A673 (cell line): ENCODE data around the gene SART1. TPM values are rescaled to one million over a fixed set of nuclear protein-coding genes. Genes with fewer than 3 reads are reported as not detected.
"Not testable (repeated sequence)": the region's sequence is repeated elsewhere in the genome, so short reads cannot be mapped to it uniquely, and the experiment has no call there.

ENCODE experiments used
- BruUV-seq: library from RNA; stranded (reverse); fragments of 400-500 nt; replicated peaks from 2 replicates; lab custom pipeline; 2021; lab: Mats Ljungman, UMichigan
- CTCF ChIA-PET: fragments of 300-600 bp; sonication (Branson Sonifier 250); formaldehyde crosslinking; loops from one replicate; lab custom pipeline; 2022; ENCODE audit warnings: antibody characterized with exemption; lab: Charles Lee
- POLR2A ChIA-PET: fragments of 300-600 bp; sonication (Branson Sonifier 250); formaldehyde crosslinking; loops from one replicate; lab custom pipeline; 2022; ENCODE audit warnings: antibody characterized with exemption; ENCODE audit not compliant: low non-redundant PET; lab: Charles Lee
- DNase-seq: peaks from one replicate; pipeline ENCODE4 v3.0.0-alpha.2; 2015; ENCODE audit warnings: low spot score
- H3K27ac ChIP-seq: fragments of 200-600 bp; sonication (generic); 2 replicates; pipeline ENCODE4 v1.5.1; 2016; ENCODE audit warnings: mixed run types, low read depth, mild to moderate bottlenecking, mixed read lengths, antibody characterized with exemption, low read length; ENCODE audit not compliant: poor library complexity, severe bottlenecking
- H3K27me3 ChIP-seq: fragments of 200-600 bp; sonication (generic); replicated peaks from 2 replicates; pipeline ENCODE4 v1.6.1; 2017; ENCODE audit warnings: mixed run types, low read depth, mild to moderate bottlenecking, mixed read lengths, antibody characterized with exemption, low read length; ENCODE audit not compliant: insufficient read depth, poor library complexity
- H3K36me3 ChIP-seq: fragments of 200-600 bp; sonication (generic); 2 replicates; pipeline ENCODE4 v1.6.1; 2016; ENCODE audit warnings: mixed run types, mild to moderate bottlenecking, mixed read lengths, antibody characterized with exemption, low read length; ENCODE audit not compliant: insufficient read depth, poor library complexity, severe bottlenecking
- H3K4me1 ChIP-seq: fragments of 200-600 bp; sonication (generic); 2 replicates; pipeline ENCODE4 v1.6.1; 2017; ENCODE audit warnings: mixed run types, mild to moderate bottlenecking, mixed read lengths, antibody characterized with exemption, low read length; ENCODE audit not compliant: insufficient read depth, poor library complexity, severe bottlenecking
- H3K4me3 ChIP-seq: fragments of 200-600 bp; sonication (generic); 2 replicates; pipeline ENCODE4 v1.5.1; 2016; ENCODE audit warnings: low read depth, mixed run types, mild to moderate bottlenecking, mixed read lengths, low read length; ENCODE audit not compliant: poor library complexity, severe bottlenecking
- H3K9me3 ChIP-seq: fragments of 200-600 bp; sonication (generic); 2 replicates; pipeline ENCODE4 v1.6.1; 2016; ENCODE audit warnings: mixed run types, low read depth, mild to moderate bottlenecking, mixed read lengths, antibody characterized with exemption, low read length; ENCODE audit not compliant: poor library complexity, severe bottlenecking
- CTCF ChIP-seq: fragments of 300-800, 200-600 bp; sonication (generic); conservative IDR thresholded peaks from 2 replicates; pipeline ENCODE4 v1.5.1; 2017; ENCODE audit warnings: low read depth, mild to moderate bottlenecking, antibody characterized with exemption, low read length, moderate library complexity, mixed read lengths
- EZH2 ChIP-seq: fragments of 200-600 bp; sonication (generic); IDR thresholded peaks from 2 replicates; pipeline ENCODE4 v1.6.1; 2017; ENCODE audit warnings: borderline replicate concordance, low read depth, mild to moderate bottlenecking, mixed read lengths, antibody characterized with exemption, low read length; ENCODE audit not compliant: poor library complexity, severe bottlenecking
- intact Hi-C: fragments of 100-400 bp; cut with micrococcal nuclease; formaldehyde crosslinking; loops from one replicate; pipeline ENCODE4 v1.10.0; 2022; ENCODE audit not compliant: unreplicated experiment
- total RNA-seq: library from RNA; stranded (reverse); gene quantifications from 2 replicates; pipeline ENCODE4 v1.2.3, GENCODE V29; 2021

Gene SART1
- total RNA-seq, 1 experiment from 2014 or later: 96.3 TPM

GRCh38 chr11:66020212-66020611 lies 58.7 kb downstream of the SART1 start:
- Histone ChIP-seq H3K27ac (no peak overlapping the region), H3K4me3 (no peak overlapping the region), H3K9me3 (no peaks in the 10 kb centered on the region), H3K27me3 (no peaks in the 10 kb centered on the region), H3K36me3 (no peaks in the 10 kb centered on the region), H3K4me1 (peaks cover 17% of the 10 kb centered on the region)
- TF ChIP-seq CTCF (no peak), EZH2 (no peak)
- no peak for DNase-seq
- POLR2A ChIA-PET: no interaction called here
- no TSS peak for BruUV-seq
- intact Hi-C loops: no loop called here
- CTCF ChIA-PET: interaction anchor here (0.5 kb wide), 1 partner anchor 132 kb away, joined by 5 read pairs; the partner anchor contains the start of gene FIBP

- Histone ChIP-seq H3K9me3 (no peaks in the 10 kb centered on the region), H3K27ac (no peak overlapping the region), H3K4me1 (peaks cover 11% of the 10 kb centered on the region), H3K4me3 (no peak overlapping the region), H3K36me3 (no peaks in the 10 kb centered on the region), H3K27me3 (no peaks in the 10 kb centered on the region)
- ChIA-PET CTCF (interaction anchor here (0.5 kb wide), 1 partner anchor 133 kb away, joined by 5 read pairs; the partner anchor contains the start of gene FIBP), POLR2A (no interaction called here)
- intact Hi-C loops: no loop called here
- no TSS peak for BruUV-seq
- TF ChIP-seq EZH2 (no peak), CTCF (no peak)
- DNase-seq: no peak
These were observed 59.3 kb downstream of the SART1 start for GRCh38 chr11:66020618-66021357.

- CTCF ChIA-PET: interaction anchor here (0.6 to 1.4 kb wide), 10 partner anchors 12 to 290 kb away, joined by 3 to 9 read pairs (median 3); no protein-coding TSS in a partner anchor
- intact Hi-C loops: no loop called here
- TF ChIP-seq CTCF: peak; percentile 99
- TF ChIP-seq EZH2: no peak
- Histone ChIP-seq H3K27me3 (no peaks in the 10 kb centered on the region), H3K4me1 (no peaks in the 10 kb centered on the region), H3K4me3 (peak overlapping the region; percentile 30), H3K9me3 (no peaks in the 10 kb centered on the region), H3K36me3 (no peaks in the 10 kb centered on the region), H3K27ac (no peak overlapping the region)
- peak; percentile 88 for DNase-seq
- no TSS peak for BruUV-seq
- POLR2A ChIA-PET: no interaction called here
These were observed 61.1 kb downstream of the SART1 start for GRCh38 chr11:66022401-66023185.

- H3K36me3 ChIP-seq, BruUV-seq, POLR2A ChIA-PET, DNase-seq, H3K9me3 ChIP-seq, H3K4me3 ChIP-seq, intact Hi-C loops, H3K27me3 ChIP-seq, H3K4me1 ChIP-seq, H3K27ac ChIP-seq: not testable (repeated sequence)
- CTCF ChIA-PET: interaction anchor here (0.6 to 1.4 kb wide), 2 partner anchors 22 to 289 kb away, joined by 3 to 8 read pairs; no protein-coding TSS in a partner anchor
These were observed 61.6 kb downstream of the SART1 start for GRCh38 chr11:66023186-66023440.
